ENCODE measurements around the gene RPL39L.
A peak's percentile ranks its signal among the peaks of the same experiment; 100 is the strongest.

RPL39L gene

GRCh38 chr3:187161556-187161955 lies 22.3 kb upstream of the RPL39L start:
- H3K27ac ChIP-seq: no peak overlapping the region

DNA sequence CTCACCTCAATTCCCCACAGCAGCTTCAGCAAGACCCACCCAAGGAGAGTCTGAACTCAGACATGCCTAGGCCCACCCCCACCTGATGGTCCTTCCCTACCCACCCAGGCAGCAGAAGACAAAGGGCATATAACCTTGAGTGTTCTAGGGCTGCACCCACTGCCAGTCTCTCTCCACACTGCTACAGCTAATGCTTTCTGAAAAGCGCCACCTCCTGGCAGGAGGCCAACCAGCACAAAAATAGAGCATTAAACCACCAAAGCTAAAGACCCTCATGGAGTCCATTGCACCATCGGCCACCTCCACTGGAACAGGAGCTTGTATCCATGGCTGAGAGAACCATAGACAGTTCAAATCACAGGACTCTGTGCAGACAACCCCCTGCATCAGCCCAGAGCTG lies 11.3 kb upstream of the RPL39L start:
- no peaks in the 10 kb centered on the region for H3K9me3 ChIP-seq
- DNase-seq: peak in 1 of 2 donors; percentile 30
- no peak for TF ChIP-seq CTCF (IDR thresholded peaks at IDR 0.05)
- H3K4me1 ChIP-seq: no peaks in the 10 kb centered on the region
- no peak overlapping the region for H3K27ac ChIP-seq
- no peaks in the 10 kb centered on the region for H3K27me3 ChIP-seq
- H3K4me3 ChIP-seq: no peak overlapping the region
- intact Hi-C loops (cut with DNase I; ENCODE audit: low total_unique reads): no loop called here
- no peaks in the 10 kb centered on the region for H3K36me3 ChIP-seq

More at GRCh38 chr3:187161556-187161955, 22.3 kb upstream of the RPL39L start:
- no peak for DNase-seq
- H3K27me3 ChIP-seq: no peaks in the 10 kb centered on the region
- no peak for TF ChIP-seq CTCF (IDR thresholded peaks at IDR 0.05)
- H3K4me1 ChIP-seq: no peaks in the 10 kb centered on the region
- peaks cover 0 to 9% (median 0%) of the 10 kb centered on the region in 3 donors for H3K9me3 ChIP-seq
- intact Hi-C loops (cut with DNase I; ENCODE audit: low total_unique reads): loop anchor here (5.0 to 10.0 kb wide), 2 partner anchors 47 to 314 kb away; no protein-coding TSS in a partner anchor
- no peaks in the 10 kb centered on the region for H3K36me3 ChIP-seq
- H3K4me3 ChIP-seq: no peak overlapping the region

- H3K36me3 ChIP-seq: no peaks in the 10 kb centered on the region
- DNase-seq: no peak
- H3K9me3 ChIP-seq: no peaks in the 10 kb centered on the region
- no peak for TF ChIP-seq CTCF (IDR thresholded peaks at IDR 0.05)
- H3K27me3 ChIP-seq: no peaks in the 10 kb centered on the region
- H3K4me3 ChIP-seq: no peak overlapping the region
- H3K27ac ChIP-seq: no peak overlapping the region
- intact Hi-C loops (cut with DNase I; ENCODE audit: low total_unique reads): no loop called here
- no peaks in the 10 kb centered on the region for H3K4me1 ChIP-seq
These were observed 10.9 kb upstream of the RPL39L start for GRCh38 chr3:187150186-187150585.

DNA sequence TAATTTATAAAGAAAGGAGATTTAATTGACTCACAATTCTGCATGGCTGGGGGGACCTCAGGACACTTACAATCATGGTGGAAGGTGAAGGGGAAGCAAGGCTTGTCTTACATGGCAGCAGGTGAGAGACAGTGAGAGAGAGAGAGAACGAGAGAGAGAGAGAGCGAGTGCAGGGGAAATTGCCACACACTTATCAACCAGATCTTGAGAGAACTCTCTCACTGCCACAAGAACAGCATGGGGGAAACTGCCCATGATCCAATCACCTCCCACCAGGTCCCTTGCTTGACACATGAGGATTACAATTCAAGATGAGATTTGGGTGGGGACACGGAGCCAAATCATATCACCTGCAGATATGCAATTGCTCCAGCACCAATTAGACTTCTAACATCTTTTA lies 7.1 kb upstream of the RPL39L start:
- Histone ChIP-seq H3K27ac (no peak overlapping the region), H3K27me3 (no peaks in the 10 kb centered on the region), H3K4me1 (no peaks in the 10 kb centered on the region), H3K9me3 (no peaks in the 10 kb centered on the region), H3K36me3 (no peaks in the 10 kb centered on the region), H3K4me3 (no peak overlapping the region)
- no peak for DNase-seq
- intact Hi-C loops (cut with DNase I; ENCODE audit: low total_unique reads): no loop called here
- no peak for TF ChIP-seq CTCF (IDR thresholded peaks at IDR 0.05)

DNA sequence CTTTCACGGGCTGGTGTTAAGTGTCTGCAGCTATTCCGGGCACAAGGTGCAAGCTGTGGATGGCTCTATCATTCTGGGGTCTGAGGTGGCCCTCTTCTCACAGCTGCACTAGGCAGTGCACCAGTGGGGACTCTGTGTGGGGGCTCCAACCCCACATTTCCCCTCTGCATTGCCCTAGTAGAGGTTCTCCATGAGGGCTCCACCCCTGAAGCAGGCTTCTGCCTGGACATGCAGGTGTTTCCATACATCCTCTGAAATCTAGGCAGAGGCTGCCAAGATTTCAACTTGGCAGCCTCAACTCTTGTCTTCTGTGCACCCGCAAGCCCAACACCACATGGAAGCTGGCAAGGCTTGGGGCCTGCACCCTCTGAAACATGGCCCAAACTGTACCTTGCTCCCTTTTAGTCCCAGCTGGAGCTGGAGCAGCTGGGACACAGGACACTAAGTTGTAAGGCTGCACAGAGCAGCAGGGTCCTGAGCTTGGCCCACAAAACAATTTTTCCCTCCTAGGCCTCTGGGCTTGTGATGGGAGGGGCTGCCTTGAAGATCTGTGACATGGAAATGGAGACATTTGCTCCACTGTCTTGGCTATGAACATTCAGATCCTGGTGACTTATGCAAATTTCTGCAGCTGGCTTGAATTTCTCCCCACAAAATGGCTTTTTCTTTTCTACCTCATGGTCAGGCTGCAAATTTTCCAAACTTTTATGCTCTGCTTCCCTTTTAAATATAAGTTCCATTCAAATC lies 6.0 kb upstream of the RPL39L start:
- no peak for TF ChIP-seq CTCF (IDR thresholded peaks at IDR 0.05)
- intact Hi-C loops (cut with DNase I; ENCODE audit: low total_unique reads): no loop called here
- Histone ChIP-seq H3K9me3 (no peaks in the 10 kb centered on the region), H3K27me3 (no peaks in the 10 kb centered on the region), H3K27ac (no peak overlapping the region), H3K4me1 (no peaks in the 10 kb centered on the region), H3K36me3 (no peaks in the 10 kb centered on the region), H3K4me3 (no peak overlapping the region)
- DNase-seq: no peak

All from tibial artery (tissue), 4 donors.